WTC11 (cell line): Measurements from ENCODE around the gene MYO1F. TPM values are rescaled to one million over a fixed set of nuclear protein-coding genes. Genes with fewer than 3 reads are reported as not detected.

Experiments used
- ATAC-seq: fragments of 200-7000 bp; cut with Tn5 transposase; 2 replicates; pipeline ENCODE4 v1.10.0; 2021; ENCODE audit warnings: mild to moderate bottlenecking, moderate library complexity
- CTCF ChIA-PET: fragments of 300-600 bp; sonication (Branson Sonifier 250); formaldehyde crosslinking; loops from one replicate; lab custom pipeline; 2021; ENCODE audit warnings: antibody characterized with exemption; lab: Charles Lee
- POLR2A ChIA-PET: fragments of 350-600 bp; sonication (Branson Sonifier 250); formaldehyde crosslinking; loops from one replicate; lab custom pipeline; 2021; ENCODE audit warnings: antibody characterized with exemption; lab: Charles Lee
- DNase-seq: peaks from one replicate; pipeline ENCODE4 v3.0.0; 2021; ENCODE audit warnings: low spot score
- H3K27ac Mint-ChIP-seq: 2 replicates; pipeline ENCODE4 v1.8.0; 2021; ENCODE audit warnings: mixed read lengths
- H3K27me3 Mint-ChIP-seq: 2 replicates; pipeline ENCODE4 v1.8.0; 2021; ENCODE audit warnings: low read depth, mild to moderate bottlenecking, moderate library complexity, mixed read lengths
- H3K36me3 Mint-ChIP-seq: 2 replicates; pipeline ENCODE4 v1.8.0; 2021; ENCODE audit warnings: mixed read lengths
- H3K4me1 Mint-ChIP-seq: 2 replicates; pipeline ENCODE4 v1.8.0; 2022; ENCODE audit warnings: mixed read lengths
- H3K4me3 Mint-ChIP-seq: 2 replicates; pipeline ENCODE4 v1.8.0; 2021; ENCODE audit warnings: mild to moderate bottlenecking, moderate library complexity, mixed read lengths
- H3K9me3 Mint-ChIP-seq: 2 replicates; pipeline ENCODE4 v1.8.0; 2021; ENCODE audit warnings: mixed read lengths
- CBFB ChIP-seq: sonication (generic); formaldehyde crosslinking; IDR thresholded peaks from 2 replicates; pipeline ENCODE4 v1.8.1; 2022; ENCODE audit warnings: mild to moderate bottlenecking, low read depth, missing genetic modification reagents
- CREB1 ChIP-seq: sonication (generic); formaldehyde crosslinking; IDR thresholded peaks from 2 replicates; pipeline ENCODE4 v1.8.0; 2023; ENCODE audit warnings: mild to moderate bottlenecking, missing genetic modification reagents
- EMX1 ChIP-seq: fragments of 250-450 bp; sonication (Bioruptor Pico); IDR thresholded peaks from 2 replicates; pipeline ENCODE4 v1.8.0; 2021; ENCODE audit warnings: mild to moderate bottlenecking
- FOXP1 ChIP-seq: sonication (generic); formaldehyde crosslinking; IDR thresholded peaks from 2 replicates; pipeline ENCODE4 v1.8.0; 2022; ENCODE audit warnings: missing genetic modification reagents, mild to moderate bottlenecking, moderate library complexity, borderline replicate concordance
- MYBL2 ChIP-seq: sonication (generic); formaldehyde crosslinking; IDR thresholded peaks from 2 replicates; pipeline ENCODE4 v1.8.1; 2023; ENCODE audit warnings: mild to moderate bottlenecking, moderate library complexity, missing genetic modification reagents
- NFE2L1 ChIP-seq: sonication (generic); formaldehyde crosslinking; IDR thresholded peaks from 2 replicates; pipeline ENCODE4 v1.8.1; 2023; ENCODE audit warnings: missing genetic modification reagents
- NR1H2 ChIP-seq: sonication (generic); formaldehyde crosslinking; IDR thresholded peaks from 2 replicates; pipeline ENCODE4 v1.9.0; 2021; ENCODE audit warnings: mild to moderate bottlenecking, moderate library complexity, missing genetic modification reagents
- SOX15 ChIP-seq: fragments of 250-450 bp; sonication (Bioruptor Pico); IDR thresholded peaks from 2 replicates; pipeline ENCODE4 v1.9.0; 2021; ENCODE audit warnings: mild to moderate bottlenecking
- SP1 ChIP-seq: sonication (generic); formaldehyde crosslinking; conservative IDR thresholded peaks from 2 replicates; pipeline ENCODE4 v1.8.1; 2022; ENCODE audit warnings: missing genetic modification reagents
- TEAD1 ChIP-seq: sonication (generic); formaldehyde crosslinking; IDR thresholded peaks from 2 replicates; pipeline ENCODE4 v1.8.0; 2022; ENCODE audit warnings: mild to moderate bottlenecking, missing genetic modification reagents
- TP53 ChIP-seq: sonication (generic); formaldehyde crosslinking; IDR thresholded peaks from 2 replicates; pipeline ENCODE4 v1.8.1; 2023; ENCODE audit warnings: mild to moderate bottlenecking, missing genetic modification reagents
- ZNF232 ChIP-seq: sonication (generic); formaldehyde crosslinking; IDR thresholded peaks from 2 replicates; pipeline ENCODE4 v1.8.0; 2022; ENCODE audit warnings: mild to moderate bottlenecking, missing genetic modification reagents
- total RNA-seq: library from RNA; stranded (reverse); gene quantifications from 3 replicates; pipeline ENCODE4 v1.2.3, GENCODE V29; 2021
- TF ChIP-seq, protein P1 (sequence below): fragments of 250-450 bp; sonication (Bioruptor Pico); conservative IDR thresholded peaks from 2 replicates; pipeline ENCODE4 v1.9.0; 2021; ENCODE audit warnings: mild to moderate bottlenecking
- TF ChIP-seq, protein P2 (sequence below): fragments of 250-450 bp; sonication (Bioruptor Pico); IDR thresholded peaks from 2 replicates; pipeline ENCODE4 v2.1.2; 2022; ENCODE audit warnings: mild to moderate bottlenecking, moderate library complexity
- TF ChIP-seq, protein P3 (sequence below): sonication (generic); formaldehyde crosslinking; IDR thresholded peaks from 2 replicates; pipeline ENCODE4 v1.8.0; 2023; ENCODE audit warnings: mild to moderate bottlenecking, missing genetic modification reagents
- TF ChIP-seq, protein P4 (sequence below): sonication (generic); formaldehyde crosslinking; IDR thresholded peaks from 2 replicates; pipeline ENCODE4 v1.8.0; 2022; ENCODE audit warnings: mild to moderate bottlenecking, missing genetic modification reagents
- TF ChIP-seq, protein P5 (sequence below): sonication (generic); formaldehyde crosslinking; IDR thresholded peaks from 2 replicates; pipeline ENCODE4 v1.8.1; 2023; ENCODE audit warnings: mild to moderate bottlenecking, missing genetic modification reagents, moderate library complexity
- TF ChIP-seq, protein P6 (sequence below): sonication (generic); formaldehyde crosslinking; IDR thresholded peaks from 2 replicates; pipeline ENCODE4 v1.8.0; 2022; ENCODE audit warnings: mild to moderate bottlenecking, missing genetic modification reagents
- TF ChIP-seq, protein P7 (sequence below): sonication (generic); formaldehyde crosslinking; IDR thresholded peaks from 2 replicates; pipeline ENCODE4 v1.8.1; 2023; ENCODE audit warnings: mild to moderate bottlenecking, missing genetic modification reagents, moderate library complexity

The MYO1F gene
- total RNA-seq, 1 experiment from 2014 or later: 2.8 TPM

DNA sequence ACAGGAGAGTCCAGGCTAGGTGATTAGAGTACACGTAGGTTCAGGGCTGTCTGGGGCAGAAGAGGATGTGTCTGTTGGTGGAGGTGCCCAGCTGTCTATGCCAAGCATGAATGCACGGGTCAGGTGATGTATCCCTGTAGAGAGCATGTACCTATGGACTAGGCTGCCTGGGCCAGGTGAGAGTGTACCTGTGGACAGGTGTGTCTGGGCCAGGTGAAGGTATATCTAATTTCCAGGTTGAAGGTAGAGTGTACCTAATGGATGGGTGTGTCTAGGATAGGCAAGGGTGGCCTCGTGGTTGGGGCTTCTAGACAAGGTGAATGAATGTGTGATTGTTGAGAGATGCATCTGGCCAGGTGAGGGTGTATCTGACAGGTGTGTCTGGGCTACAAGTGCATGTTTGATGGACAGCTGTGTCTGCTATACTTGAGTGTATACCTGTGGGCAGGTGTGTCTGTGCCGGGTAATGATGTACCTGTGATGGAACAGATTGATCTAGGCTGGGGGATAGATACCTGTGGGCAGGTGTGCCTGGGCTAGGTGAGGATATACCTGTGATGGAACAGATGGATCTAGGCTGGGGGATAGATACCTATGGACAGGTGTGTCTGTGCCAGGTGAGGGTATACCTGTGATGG, 47.8 kb downstream of the MYO1F start (continued):
- TF ChIP-seq, protein P1, sequence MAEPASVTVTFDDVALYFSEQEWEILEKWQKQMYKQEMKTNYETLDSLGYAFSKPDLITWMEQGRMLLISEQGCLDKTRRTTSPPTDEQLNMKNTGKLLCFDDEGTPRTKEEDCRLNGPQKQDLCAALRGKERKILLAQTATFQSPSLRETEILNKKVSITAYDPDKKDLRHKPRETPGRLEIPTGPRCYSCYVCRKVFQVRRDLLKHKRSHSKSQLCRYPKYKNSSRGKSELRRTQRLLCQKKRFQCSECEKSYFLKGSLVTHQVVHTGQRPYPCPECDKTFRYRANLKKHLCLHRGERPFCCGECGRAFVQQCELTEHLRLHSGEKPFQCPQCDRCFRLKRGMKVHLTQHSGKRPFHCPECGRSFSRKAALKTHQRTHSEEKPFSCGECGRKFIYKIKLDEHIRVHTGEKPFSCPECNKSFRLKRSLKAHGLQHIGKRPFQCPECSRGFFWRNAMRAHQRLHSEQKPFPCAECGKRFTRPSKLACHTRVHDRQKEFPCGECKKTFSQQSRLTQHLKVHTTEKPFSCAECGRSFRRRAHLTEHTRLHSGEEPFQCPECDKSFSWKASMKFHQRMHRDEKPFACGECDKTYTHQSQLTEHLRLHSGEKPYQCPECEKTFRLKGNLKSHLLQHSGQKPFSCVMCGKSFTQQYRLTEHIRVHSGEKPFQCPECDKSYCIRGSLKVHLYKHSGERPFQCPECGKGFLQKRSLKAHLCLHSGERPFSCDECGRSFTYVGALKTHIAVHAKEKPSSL (CRISPR knock-in tag): no peak
- TF ChIP-seq, protein P2, sequence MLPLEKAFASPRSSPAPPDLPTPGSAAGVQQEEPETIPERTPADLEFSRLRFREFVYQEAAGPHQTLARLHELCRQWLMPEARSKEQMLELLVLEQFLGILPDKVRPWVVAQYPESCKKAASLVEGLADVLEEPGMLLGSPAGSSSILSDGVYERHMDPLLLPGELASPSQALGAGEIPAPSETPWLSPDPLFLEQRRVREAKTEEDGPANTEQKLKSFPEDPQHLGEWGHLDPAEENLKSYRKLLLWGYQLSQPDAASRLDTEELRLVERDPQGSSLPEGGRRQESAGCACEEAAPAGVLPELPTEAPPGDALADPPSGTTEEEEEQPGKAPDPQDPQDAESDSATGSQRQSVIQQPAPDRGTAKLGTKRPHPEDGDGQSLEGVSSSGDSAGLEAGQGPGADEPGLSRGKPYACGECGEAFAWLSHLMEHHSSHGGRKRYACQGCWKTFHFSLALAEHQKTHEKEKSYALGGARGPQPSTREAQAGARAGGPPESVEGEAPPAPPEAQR (CRISPR knock-in tag): no peak
- TF ChIP-seq, protein P3, sequence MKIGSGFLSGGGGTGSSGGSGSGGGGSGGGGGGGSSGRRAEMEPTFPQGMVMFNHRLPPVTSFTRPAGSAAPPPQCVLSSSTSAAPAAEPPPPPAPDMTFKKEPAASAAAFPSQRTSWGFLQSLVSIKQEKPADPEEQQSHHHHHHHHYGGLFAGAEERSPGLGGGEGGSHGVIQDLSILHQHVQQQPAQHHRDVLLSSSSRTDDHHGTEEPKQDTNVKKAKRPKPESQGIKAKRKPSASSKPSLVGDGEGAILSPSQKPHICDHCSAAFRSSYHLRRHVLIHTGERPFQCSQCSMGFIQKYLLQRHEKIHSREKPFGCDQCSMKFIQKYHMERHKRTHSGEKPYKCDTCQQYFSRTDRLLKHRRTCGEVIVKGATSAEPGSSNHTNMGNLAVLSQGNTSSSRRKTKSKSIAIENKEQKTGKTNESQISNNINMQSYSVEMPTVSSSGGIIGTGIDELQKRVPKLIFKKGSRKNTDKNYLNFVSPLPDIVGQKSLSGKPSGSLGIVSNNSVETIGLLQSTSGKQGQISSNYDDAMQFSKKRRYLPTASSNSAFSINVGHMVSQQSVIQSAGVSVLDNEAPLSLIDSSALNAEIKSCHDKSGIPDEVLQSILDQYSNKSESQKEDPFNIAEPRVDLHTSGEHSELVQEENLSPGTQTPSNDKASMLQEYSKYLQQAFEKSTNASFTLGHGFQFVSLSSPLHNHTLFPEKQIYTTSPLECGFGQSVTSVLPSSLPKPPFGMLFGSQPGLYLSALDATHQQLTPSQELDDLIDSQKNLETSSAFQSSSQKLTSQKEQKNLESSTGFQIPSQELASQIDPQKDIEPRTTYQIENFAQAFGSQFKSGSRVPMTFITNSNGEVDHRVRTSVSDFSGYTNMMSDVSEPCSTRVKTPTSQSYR (CRISPR knock-in tag): no peak
- TF ChIP-seq CREB1 (no peak), CBFB (CRISPR knock-in tag) (no peak)

DNA sequence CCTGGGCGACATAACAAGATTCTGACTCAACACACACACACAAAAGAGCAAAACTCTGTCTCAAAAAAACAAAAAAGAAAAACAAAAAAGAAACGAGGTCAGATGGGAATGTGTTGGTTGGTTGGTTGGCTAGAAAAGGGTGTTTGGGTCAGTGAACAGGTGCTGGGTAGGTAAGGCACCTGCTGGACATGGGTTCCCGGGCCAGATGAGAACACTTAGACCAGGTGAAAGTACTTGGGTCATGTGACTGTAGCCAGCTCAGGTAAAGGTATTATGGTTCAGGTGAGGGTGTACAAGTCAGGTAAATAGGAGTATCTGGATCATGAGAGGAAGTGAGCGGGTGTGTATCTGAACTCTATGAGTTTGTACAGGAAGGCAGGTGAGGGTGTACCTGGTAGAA, 48.7 kb downstream of the MYO1F start:
- POLR2A ChIA-PET: no interaction called here
- TF ChIP-seq ZNF232: no peak
- TF ChIP-seq, protein P4, sequence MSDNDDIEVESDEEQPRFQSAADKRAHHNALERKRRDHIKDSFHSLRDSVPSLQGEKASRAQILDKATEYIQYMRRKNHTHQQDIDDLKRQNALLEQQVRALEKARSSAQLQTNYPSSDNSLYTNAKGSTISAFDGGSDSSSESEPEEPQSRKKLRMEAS (CRISPR knock-in tag): no peak
- no peak for TF ChIP-seq MYBL2 (CRISPR knock-in tag)
- TF ChIP-seq SOX15 (CRISPR knock-in tag): no peak
- TF ChIP-seq, protein P5, sequence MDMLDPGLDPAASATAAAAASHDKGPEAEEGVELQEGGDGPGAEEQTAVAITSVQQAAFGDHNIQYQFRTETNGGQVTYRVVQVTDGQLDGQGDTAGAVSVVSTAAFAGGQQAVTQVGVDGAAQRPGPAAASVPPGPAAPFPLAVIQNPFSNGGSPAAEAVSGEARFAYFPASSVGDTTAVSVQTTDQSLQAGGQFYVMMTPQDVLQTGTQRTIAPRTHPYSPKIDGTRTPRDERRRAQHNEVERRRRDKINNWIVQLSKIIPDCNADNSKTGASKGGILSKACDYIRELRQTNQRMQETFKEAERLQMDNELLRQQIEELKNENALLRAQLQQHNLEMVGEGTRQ (CRISPR knock-in tag): 0 out of 2 replicates have a peak, but pooled peaks have one; percentile 29
- no peak for TF ChIP-seq EMX1 (CRISPR knock-in tag)
- Mint-ChIP-seq H3K4me1 (peaks cover 19% of the 10 kb centered on the region), H3K27me3 (peaks cover 6% of the 10 kb centered on the region), H3K27ac (no peak overlapping the region), H3K4me3 (no peak overlapping the region), H3K36me3 (peaks cover 3% of the 10 kb centered on the region; the same call in 1 of the 2 replicates), H3K9me3 (no peaks in the 10 kb centered on the region)
- no peak for ATAC-seq
- DNase-seq: no peak
- CTCF ChIA-PET: interaction anchor here (0.6 to 1.4 kb wide), 2 partner anchors 51 to 398 kb away, joined by 3 to 4 read pairs; no protein-coding TSS in a partner anchor

DNA sequence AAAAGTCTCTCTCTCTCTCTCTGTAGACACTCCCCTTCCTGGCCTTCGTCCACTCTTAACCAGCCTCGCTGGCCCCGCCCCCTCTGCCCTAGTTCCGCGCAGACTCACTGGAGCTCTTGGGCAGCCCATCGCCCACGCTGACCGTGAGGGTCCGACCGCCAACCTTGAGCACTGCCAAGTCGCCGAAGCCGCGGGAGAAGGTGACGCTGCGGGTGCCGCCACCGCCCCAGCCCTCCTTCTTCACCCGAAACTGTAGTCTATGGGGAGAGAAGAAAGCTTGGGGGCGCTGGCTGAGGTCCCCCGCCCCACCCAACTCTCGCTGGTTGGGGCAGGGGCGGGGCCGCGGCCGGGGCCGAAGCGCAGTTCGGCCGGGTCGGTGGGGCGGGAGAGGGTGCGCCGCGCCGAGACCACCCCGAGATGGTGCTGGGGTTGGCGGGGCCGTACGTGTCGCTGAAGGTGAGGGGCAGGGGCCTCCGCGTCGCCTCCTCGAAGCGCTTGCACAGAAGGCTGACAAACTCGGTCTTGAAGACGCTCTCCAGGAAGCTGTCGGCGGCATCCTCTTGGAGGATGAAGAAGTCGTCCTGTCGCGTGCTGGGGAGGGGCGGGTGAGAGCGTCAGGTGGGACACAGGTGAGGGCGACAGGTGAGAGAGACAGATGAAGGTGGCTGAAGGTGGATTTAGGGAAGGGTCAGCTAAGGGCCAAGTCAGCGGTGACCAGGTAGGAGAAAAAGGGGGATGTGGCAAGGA, 50.7 kb downstream of the MYO1F start:
- Mint-ChIP-seq H3K27me3 (peaks cover 6% of the 10 kb centered on the region), H3K9me3 (no peaks in the 10 kb centered on the region), H3K4me1 (peaks cover 19% of the 10 kb centered on the region), H3K27ac (no peak overlapping the region), H3K36me3 (peaks cover 3% of the 10 kb centered on the region; the same call in 1 of the 2 replicates), H3K4me3 (no peak overlapping the region)
- peak; percentile 95 for DNase-seq
- ChIA-PET POLR2A (interaction anchor here (0.8 to 3.1 kb wide), 3 partner anchors 13 to 136 kb away, joined by 4 to 28 read pairs (median 5); partner anchors contain the start of genes HNRNPM, RAB11B and ZNF414), CTCF (interaction anchor here (0.6 to 4.0 kb wide), 11 partner anchors 12 to 500 kb away, joined by 3 to 88 read pairs (median 3); partner anchors contain the start of genes MYO1F, RAB11B and ZNF414)
- peak; percentile 48 for ATAC-seq
- TF ChIP-seq, protein P4 (CRISPR knock-in tag): peak; percentile 58; the same call in 1 of the 2 replicates
- TF ChIP-seq NR1H2 (CRISPR knock-in tag) (no peak), TP53 (CRISPR knock-in tag) (peak; percentile 37; the same call in 1 of the 2 replicates), SP1 (CRISPR knock-in tag) (peak; percentile 33; the same call in 1 of the 2 replicates), TEAD1 (CRISPR knock-in tag) (0 out of 2 replicates have a peak, but pooled peaks have one; percentile 19), NFE2L1 (peak; percentile 73; the same call in 1 of the 2 replicates), ZNF232 (peak; percentile 81; the same call in 1 of the 2 replicates), FOXP1 (CRISPR knock-in tag) (peak; percentile 60; the same call in 1 of the 2 replicates)
- TF ChIP-seq, protein P5 (CRISPR knock-in tag): no peak
- TF ChIP-seq, protein P6, sequence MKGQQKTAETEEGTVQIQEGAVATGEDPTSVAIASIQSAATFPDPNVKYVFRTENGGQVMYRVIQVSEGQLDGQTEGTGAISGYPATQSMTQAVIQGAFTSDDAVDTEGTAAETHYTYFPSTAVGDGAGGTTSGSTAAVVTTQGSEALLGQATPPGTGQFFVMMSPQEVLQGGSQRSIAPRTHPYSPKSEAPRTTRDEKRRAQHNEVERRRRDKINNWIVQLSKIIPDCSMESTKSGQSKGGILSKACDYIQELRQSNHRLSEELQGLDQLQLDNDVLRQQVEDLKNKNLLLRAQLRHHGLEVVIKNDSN (CRISPR knock-in tag): peak; percentile 8; the same call in 1 of the 2 replicates
- TF ChIP-seq, protein P7, sequence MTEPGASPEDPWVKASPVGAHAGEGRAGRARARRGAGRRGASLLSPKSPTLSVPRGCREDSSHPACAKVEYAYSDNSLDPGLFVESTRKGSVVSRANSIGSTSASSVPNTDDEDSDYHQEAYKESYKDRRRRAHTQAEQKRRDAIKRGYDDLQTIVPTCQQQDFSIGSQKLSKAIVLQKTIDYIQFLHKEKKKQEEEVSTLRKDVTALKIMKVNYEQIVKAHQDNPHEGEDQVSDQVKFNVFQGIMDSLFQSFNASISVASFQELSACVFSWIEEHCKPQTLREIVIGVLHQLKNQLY: no peak
